GM12878 (cell line): Measurements from ENCODE around the gene SPTLC3. TPM values are rescaled to one million over a fixed set of nuclear protein-coding genes. Genes with fewer than 3 reads are reported as not detected.

Experiments
- ATAC-seq: fragments of 200-7000 bp; cut with Tn5 transposase; 3 replicates; pipeline ENCODE4 v1.9.1; 2020; ENCODE audit warnings: mild to moderate bottlenecking, moderate library complexity
- BruUV-seq: library from RNA; stranded (reverse); fragments of 400-500 nt; replicated peaks from 2 replicates; lab custom pipeline; 2021; lab: Mats Ljungman, UMichigan
- CTCF ChIA-PET: fragments of 300-600 bp; sonication (Branson Sonifier 250); formaldehyde crosslinking; extraction: SDS; loops from one replicate; lab custom pipeline; 2021; ENCODE audit warnings: inconsistent platforms; lab: Yijun Ruan, JAX
- POLR2A ChIA-PET: fragments of 350-600 bp; formaldehyde crosslinking; extraction: SDS; loops from one replicate; lab custom pipeline; 2021; ENCODE audit warnings: inconsistent platforms; lab: Charles Lee
- RAD21 ChIA-PET: fragments of 300-600 bp; sonication (Branson Sonifier 250); formaldehyde crosslinking; loops from one replicate; lab custom pipeline; 2023; ENCODE audit warnings: antibody characterized with exemption; ENCODE audit not compliant: unreplicated experiment; lab: Charles Lee
- SMC1A ChIA-PET: fragments of 300-600 bp; sonication (Branson Sonifier 250); formaldehyde crosslinking; loops from one replicate; lab custom pipeline; 2023; ENCODE audit not compliant: unreplicated experiment, uncharacterized antibody; lab: Charles Lee
- DNase-seq: peaks from one replicate; pipeline ENCODE4 v3.0.0-alpha.2; 2011; ENCODE audit warnings: low read depth, low spot score
- FAIRE-seq: peaks from 3 replicates; lab custom pipeline; 2011; peaks lifted over from hg19 to GRCh38; lab: Jason Lieb, UNC
- H2AFZ ChIP-seq: 2 replicates; pipeline ENCODE4 v1.6.0; 2011; ENCODE audit warnings: low read depth, low read length, control low read depth; ENCODE audit not compliant: control insufficient read depth
- H3K27ac ChIP-seq: 2 replicates; pipeline ENCODE4 v1.5.1; 2011; ENCODE audit warnings: control low read depth; ENCODE audit not compliant: control insufficient read depth, insufficient read depth
- H3K27me3 ChIP-seq, 2 experiments: replicated peaks in 1 of 2; 2 replicates each; pipeline versions ENCODE4 v1.6.0 to v1.6.1; 2011; ENCODE audit warnings: low read length in 1 of 2; ENCODE audit not compliant: control insufficient read depth in 2 of 2, insufficient read depth in 2 of 2
- H3K36me3 ChIP-seq, 2 experiments: 2 replicates each; pipeline ENCODE4 v1.5.1; 2011; ENCODE audit warnings: low read length in 1 of 2; ENCODE audit not compliant: control insufficient read depth in 2 of 2, insufficient read depth in 2 of 2
- H3K4me1 ChIP-seq: 2 replicates; pipeline ENCODE4 v1.6.1; 2011; ENCODE audit warnings: mild to moderate bottlenecking, low read length, moderate library complexity, mixed read lengths; ENCODE audit not compliant: control insufficient read depth, insufficient read depth
- H3K4me2 ChIP-seq: 2 replicates; pipeline ENCODE4 v1.6.0; 2011; ENCODE audit warnings: control low read depth; ENCODE audit not compliant: control insufficient read depth, insufficient read depth
- H3K4me3 ChIP-seq: fragments of 200-600 bp; sonication (generic); 2 replicates; pipeline ENCODE4 v1.5.1; 2016
- H3K79me2 ChIP-seq: 2 replicates; pipeline ENCODE4 v1.6.0; 2011; ENCODE audit warnings: low read length; ENCODE audit not compliant: control insufficient read depth, insufficient read depth
- H3K9ac ChIP-seq: 2 replicates; pipeline ENCODE4 v1.8.0; 2011; ENCODE audit warnings: low read length, control low read depth, mixed read lengths; ENCODE audit not compliant: control insufficient read depth, insufficient read depth
- H3K9me3 ChIP-seq: replicated peaks from 3 replicates; pipeline ENCODE4 v1.5.1; 2011; ENCODE audit warnings: mild to moderate bottlenecking, low read length; ENCODE audit not compliant: control insufficient read depth, insufficient read depth
- H4K20me1 ChIP-seq: 2 replicates; pipeline ENCODE4 v1.6.0; 2011; ENCODE audit not compliant: control insufficient read depth, insufficient read depth
- BCL3 ChIP-seq: IDR thresholded peaks from 2 replicates; pipeline ENCODE4 v1.6.1; 2011; ENCODE audit warnings: borderline replicate concordance, low read depth, mild to moderate bottlenecking, moderate library complexity, low read length; ENCODE audit not compliant: insufficient read depth, poor library complexity, severe bottlenecking
- MYB ChIP-seq: fragments of 150-350 bp; IDR thresholded peaks from 2 replicates; pipeline ENCODE4 v1.6.1; 2014; ENCODE audit warnings: mild to moderate bottlenecking, low read depth, low read length, borderline replicate concordance
- POLR2AphosphoS5 ChIP-seq: IDR thresholded peaks from 2 replicates; pipeline ENCODE4 v1.6.1; 2011; ENCODE audit warnings: mild to moderate bottlenecking, low read length, inconsistent platforms
- RAD21 ChIP-seq: IDR thresholded peaks from 2 replicates; pipeline ENCODE4 v1.6.1; 2011; ENCODE audit warnings: mild to moderate bottlenecking, low read depth, low read length, moderate library complexity; ENCODE audit not compliant: insufficient read depth
- RB1 ChIP-seq: fragments of 450-650 bp; formaldehyde crosslinking; IDR thresholded peaks from 2 replicates; pipeline ENCODE4 v1.6.1; 2017; ENCODE audit warnings: mild to moderate bottlenecking, borderline replicate concordance
- RBBP5 ChIP-seq: fragments of 200-600 bp; sonication (generic); conservative IDR thresholded peaks from 2 replicates; pipeline ENCODE4 v1.6.1; 2016
- SMC3 ChIP-seq: IDR thresholded peaks from 2 replicates; pipeline ENCODE4 v1.6.1; 2011; ENCODE audit warnings: low read length, improper control_type of control experiment, borderline replicate concordance
- SRF ChIP-seq, 2 experiments: IDR thresholded peaks; 2 replicates each; pipeline ENCODE4 v1.6.1; 2011; ENCODE audit warnings: low read depth in 2 of 2, low read length in 2 of 2, mild to moderate bottlenecking in 1 of 2, moderate library complexity in 1 of 2
- TCF12 ChIP-seq: IDR thresholded peaks from 2 replicates; pipeline ENCODE4 v1.6.1; 2011; ENCODE audit warnings: low read depth, mild to moderate bottlenecking, low read length
- ZNF274 ChIP-seq: IDR thresholded peaks from one replicate; pipeline ENCODE4 v1.8.0; 2011; ENCODE audit not compliant: insufficient read length, insufficient read depth
- WGBS: methylation state at CpG from one replicate; pipeline ENCODE4 v1.1.6; 2016; ENCODE audit warnings: low lambda C conversion rate; ENCODE audit not compliant: insufficient replicate concordance, insufficient coverage; ENCODE audit errors: missing lambda C conversion rate; 5-methylcytosine and 5-hydroxymethylcytosine counted together
- in situ Hi-C: fragments of 300-500 bp; cut with MboI; formaldehyde crosslinking; loops from 9 replicates; pipeline ENCODE4 v1.14.3; 2018; ENCODE audit warnings: mixed read lengths
- intact Hi-C: fragments of 100-400 bp; cut with micrococcal nuclease; formaldehyde crosslinking; loops from one replicate; pipeline ENCODE4 v1.14.2; 2022; ENCODE audit not compliant: unreplicated experiment
- polyA plus RNA-seq, 11 experiments: library from polyadenylated mRNA; depleted of rRNA in 4 of 11; unstranded in 6 of 11; stranded (reverse) in 5 of 11; fragments of >200 nt; fragmentation: Nextera tagmentation in 4 of 11; fragmentation: Illumina TruSeq in 1 of 11; extraction: Ambion mirVana in 4 of 11; extraction: Trizol in 1 of 11; gene quantifications; 1 replicate in 1 of 11; 2 replicates in 10 of 11; pipeline versions ENCODE4 v1.2.1 to v1.2.3, GENCODE V29; 2011 to 2016; ENCODE audit warnings: inconsistent platforms in 2 of 11, missing spikeins in 2 of 11, low read depth in 1 of 11
- total RNA-seq, 4 experiments: library from RNA; depleted of rRNA in 3 of 4; stranded (reverse); fragments of >200 nt in 3 of 4; fragmentation: Illumina TruSeq in 1 of 4; extraction: Trizol in 1 of 4; gene quantifications; 2 replicates each; pipeline versions ENCODE4 v1.2.1 to v1.2.3, GENCODE V29; 2013 to 2021
- TF ChIP-seq, protein P1 (sequence below): fragments of 450-650 bp; IDR thresholded peaks from 2 replicates; pipeline ENCODE4 v1.6.1; 2016; ENCODE audit warnings: mild to moderate bottlenecking, moderate library complexity, borderline replicate concordance

The SPTLC3 gene
- total and polyA plus RNA-seq, 10 of the 15 experiments (the other 5 are each of a cell fraction or from before 2014, with no cell fraction given) = 0.04 to 0.29 (median 0.06) TPM; not detected in 7

DNA sequence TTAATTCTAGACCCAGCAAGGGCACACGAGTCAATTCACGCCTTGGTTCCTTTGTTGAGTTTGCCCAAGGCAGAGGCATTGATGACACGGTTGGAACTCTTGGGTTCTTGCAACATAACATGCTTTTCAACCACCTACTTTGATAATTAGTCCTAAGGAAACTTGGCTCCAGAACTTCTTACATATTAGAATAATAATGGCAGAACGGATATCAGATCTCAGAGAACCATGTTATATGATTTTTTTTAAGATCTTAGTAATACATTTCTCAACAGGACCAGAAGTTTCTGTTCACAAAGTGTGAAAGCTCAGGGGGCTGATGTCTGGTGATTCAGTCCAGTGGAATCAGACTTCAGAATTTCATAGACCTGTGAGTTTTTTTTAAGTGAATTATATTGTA, 19.2 kb downstream of the SPTLC3 start:
- RAD21 ChIA-PET = no interaction called here
- CTCF ChIA-PET = interaction anchor here (0.6 kb wide), 1 partner anchor 922 kb away, joined by 3 read pairs; no protein-coding TSS in a partner anchor

GRCh38 chr20:13028673-13029072, 19.9 kb downstream of the SPTLC3 start:
- no peak overlapping the region for H2AFZ ChIP-seq
- SMC1A ChIA-PET = interaction anchor here (0.7 to 1.1 kb wide), 2 partner anchors 21 to 89 kb away, joined by 3 to 6 read pairs; no protein-coding TSS in a partner anchor
- no peak overlapping the region for H3K4me2 ChIP-seq
- no TSS peak for BruUV-seq
- CTCF ChIA-PET = no interaction called here
- in situ Hi-C loops (no loop called here), intact Hi-C loops (no loop called here)
- H3K9me3 ChIP-seq = no peaks in the 10 kb centered on the region
- no peak for FAIRE-seq
- no peak overlapping the region for H3K4me3 ChIP-seq
- RAD21 ChIA-PET = no interaction called here
- no peaks in the 10 kb centered on the region for H4K20me1 ChIP-seq
- 1% methylated on average over 3 of the region's 3 CpGs for WGBS
- ATAC-seq = no peak
- H3K79me2 ChIP-seq = no peaks in the 10 kb centered on the region
- no peak overlapping the region for H3K9ac ChIP-seq
- H3K27ac ChIP-seq = no peak overlapping the region
- TF ChIP-seq, protein P1, sequence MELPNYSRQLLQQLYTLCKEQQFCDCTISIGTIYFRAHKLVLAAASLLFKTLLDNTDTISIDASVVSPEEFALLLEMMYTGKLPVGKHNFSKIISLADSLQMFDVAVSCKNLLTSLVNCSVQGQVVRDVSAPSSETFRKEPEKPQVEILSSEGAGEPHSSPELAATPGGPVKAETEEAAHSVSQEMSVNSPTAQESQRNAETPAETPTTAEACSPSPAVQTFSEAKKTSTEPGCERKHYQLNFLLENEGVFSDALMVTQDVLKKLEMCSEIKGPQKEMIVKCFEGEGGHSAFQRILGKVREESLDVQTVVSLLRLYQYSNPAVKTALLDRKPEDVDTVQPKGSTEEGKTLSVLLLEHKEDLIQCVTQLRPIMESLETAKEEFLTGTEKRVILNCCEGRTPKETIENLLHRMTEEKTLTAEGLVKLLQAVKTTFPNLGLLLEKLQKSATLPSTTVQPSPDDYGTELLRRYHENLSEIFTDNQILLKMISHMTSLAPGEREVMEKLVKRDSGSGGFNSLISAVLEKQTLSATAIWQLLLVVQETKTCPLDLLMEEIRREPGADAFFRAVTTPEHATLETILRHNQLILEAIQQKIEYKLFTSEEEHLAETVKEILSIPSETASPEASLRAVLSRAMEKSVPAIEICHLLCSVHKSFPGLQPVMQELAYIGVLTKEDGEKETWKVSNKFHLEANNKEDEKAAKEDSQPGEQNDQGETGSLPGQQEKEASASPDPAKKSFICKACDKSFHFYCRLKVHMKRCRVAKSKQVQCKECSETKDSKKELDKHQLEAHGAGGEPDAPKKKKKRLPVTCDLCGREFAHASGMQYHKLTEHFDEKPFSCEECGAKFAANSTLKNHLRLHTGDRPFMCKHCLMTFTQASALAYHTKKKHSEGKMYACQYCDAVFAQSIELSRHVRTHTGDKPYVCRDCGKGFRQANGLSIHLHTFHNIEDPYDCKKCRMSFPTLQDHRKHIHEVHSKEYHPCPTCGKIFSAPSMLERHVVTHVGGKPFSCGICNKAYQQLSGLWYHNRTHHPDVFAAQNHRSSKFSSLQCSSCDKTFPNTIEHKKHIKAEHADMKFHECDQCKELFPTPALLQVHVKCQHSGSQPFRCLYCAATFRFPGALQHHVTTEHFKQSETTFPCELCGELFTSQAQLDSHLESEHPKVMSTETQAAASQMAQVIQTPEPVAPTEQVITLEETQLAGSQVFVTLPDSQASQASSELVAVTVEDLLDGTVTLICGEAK = no peak
- TF ChIP-seq TCF12 (no peak), RB1 (no peak), ZNF274 (no peak), SMC3 (no peak), RAD21 (no peak), MYB (no peak), BCL3 (no peak), SRF (IDR thresholded peaks at IDR 0.05; ENCODE audit: low read depth in 2 of 2, low read length in 2 of 2) (no peak)
- no peak for DNase-seq
- H3K27me3 ChIP-seq = no peaks in the 10 kb centered on the region; a peak in 1 of 4 replicates
- POLR2A ChIA-PET = no interaction called here
- H3K36me3 ChIP-seq = no peaks in the 10 kb centered on the region
- H3K4me1 ChIP-seq = no peaks in the 10 kb centered on the region

More for the DNA sequence above, 19.2 kb downstream of the SPTLC3 start:
- no peaks in the 10 kb centered on the region for H3K36me3 ChIP-seq
- H3K27me3 ChIP-seq = no peaks in the 10 kb centered on the region; a peak in 1 of 4 replicates
- H2AFZ ChIP-seq = no peak overlapping the region
- SMC1A ChIA-PET = no interaction called here
- no peaks in the 10 kb centered on the region for H3K9me3 ChIP-seq
- no peak overlapping the region for H3K4me2 ChIP-seq
- POLR2A ChIA-PET = no interaction called here
- DNase-seq (no peak), FAIRE-seq (no peak), ATAC-seq (no peak)
- intact Hi-C loops = no loop called here
- BruUV-seq = no TSS peak
- no peaks in the 10 kb centered on the region for H3K79me2 ChIP-seq
- no peak overlapping the region for H3K4me3 ChIP-seq
- TF ChIP-seq RBBP5 = no peak
- TF ChIP-seq POLR2AphosphoS5 = no peak
- 0% methylated on average over 4 of the region's 4 CpGs for WGBS
- H3K4me1 ChIP-seq = no peaks in the 10 kb centered on the region
- no peak overlapping the region for H3K27ac ChIP-seq
- no peaks in the 10 kb centered on the region for H4K20me1 ChIP-seq
- in situ Hi-C loops = no loop called here
- H3K9ac ChIP-seq = no peak overlapping the region
